SKM-1 (cell line): ENCODE results near the gene SYCE1L.
"Not testable (repeated sequence)": the region's sequence is repeated elsewhere in the genome, so short reads cannot be mapped to it uniquely, and the experiment has no call there.

Source experiments
- DNase-seq: peaks from one replicate; lab custom pipeline; 2025; ENCODE audit not compliant: unreplicated experiment; lab: John Stamatoyannopoulos, UW

SYCE1L gene

GRCh38 chr16:77242471-77242870 lies 43.3 kb downstream of the SYCE1L start:
- not testable (repeated sequence) for DNase-seq

- no peak for DNase-seq
These were observed 46.9 kb downstream of the SYCE1L start for GRCh38 chr16:77246150-77246549.

DNA sequence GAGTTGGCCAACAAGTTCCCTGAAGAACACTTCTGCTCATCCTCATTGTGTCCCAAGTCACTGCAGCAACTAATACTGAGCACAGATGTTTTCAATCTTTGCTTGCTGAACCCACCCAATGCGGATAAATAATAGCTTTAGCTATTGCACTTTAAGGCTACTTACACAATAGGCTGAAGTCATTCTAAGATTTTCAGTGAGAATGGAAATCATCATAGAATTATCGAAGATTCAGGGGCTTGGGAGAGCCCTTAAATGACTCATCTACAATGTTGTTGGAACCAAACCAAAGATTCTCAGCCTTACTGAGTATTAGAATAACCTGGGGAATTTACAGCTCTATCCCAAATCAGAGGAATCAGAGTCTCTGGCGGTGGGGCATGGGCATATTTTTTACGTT lies 51.2 kb downstream of the SYCE1L start:
- DNase-seq = no peak
